ENCODE measurements around the gene CYP26B1. TPM values are rescaled to one million over a fixed set of nuclear protein-coding genes. Genes with fewer than 3 reads are reported as not detected.

Gene CYP26B1
- total RNA-seq, 1 experiment from 2014 or later = not detected

DNA sequence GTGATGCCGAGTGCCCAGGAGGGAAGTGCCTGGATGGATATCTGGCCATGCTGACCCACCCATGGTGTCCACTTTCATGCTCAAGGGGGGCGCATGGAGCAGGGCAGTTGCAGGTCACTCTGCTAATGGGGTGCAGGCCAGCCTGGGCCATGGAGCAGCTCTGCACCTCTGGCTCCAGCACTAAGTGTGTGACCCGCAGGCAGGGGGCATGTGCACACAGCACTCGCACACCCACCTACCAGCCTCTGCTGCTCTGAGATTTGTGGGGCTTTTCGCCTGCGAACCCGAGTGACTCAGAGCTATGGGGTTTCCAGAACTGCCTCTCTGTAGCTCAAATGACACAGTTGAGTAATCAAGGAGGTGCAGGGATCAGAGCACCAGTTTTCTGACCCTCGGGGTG lies 66.2 kb downstream of the CYP26B1 start:
- Histone ChIP-seq H4K20me1 (ENCODE audit: insufficient read depth, low read depth, low read length) (no peaks in the 10 kb centered on the region), H3K9me3 (ENCODE audit: low read length) (no peaks in the 10 kb centered on the region), H3K27me3 (ENCODE audit: low read length) (no peaks in the 10 kb centered on the region), H3K4me2 (ENCODE audit: low read depth, low read length, poor library complexity, severe bottlenecking) (no peak overlapping the region), H3K4me1 (ENCODE audit: low read length) (no peaks in the 10 kb centered on the region), H3K79me2 (ENCODE audit: low read length) (no peaks in the 10 kb centered on the region), H3K9me2 (replicated peaks; ENCODE audit: insufficient read depth, low read length) (no peaks in the 10 kb centered on the region), H3K27ac (ENCODE audit: low read length) (no peak overlapping the region), H2AFZ (ENCODE audit: low read length) (no peak overlapping the region), H3K9ac (ENCODE audit: low read length) (no peak overlapping the region), H3K36me3 (ENCODE audit: insufficient read depth, low read length) (no peaks in the 10 kb centered on the region), H3K4me3 (ENCODE audit: low read length) (no peak overlapping the region)
- DNase-seq = no peak

GRCh38 chr2:72080286-72081145 lies 67.1 kb downstream of the CYP26B1 start:
- Histone ChIP-seq H3K9me2 (replicated peaks; ENCODE audit: insufficient read depth, low read length) (no peaks in the 10 kb centered on the region), H3K4me3 (ENCODE audit: low read length) (no peak overlapping the region)

More at GRCh38 chr2:72080286-72081145, 67.1 kb downstream of the CYP26B1 start:
- Histone ChIP-seq H4K20me1 (ENCODE audit: insufficient read depth, low read depth, low read length) (no peaks in the 10 kb centered on the region), H2AFZ (ENCODE audit: low read length) (no peak overlapping the region), H3K4me1 (ENCODE audit: low read length) (no peaks in the 10 kb centered on the region), H3K9ac (ENCODE audit: low read length) (no peak overlapping the region), H3K4me2 (ENCODE audit: low read depth, low read length, poor library complexity, severe bottlenecking) (no peak overlapping the region), H3K27me3 (ENCODE audit: low read length) (no peaks in the 10 kb centered on the region; the same call in 1 of the 2 replicates), H3K36me3 (ENCODE audit: insufficient read depth, low read length) (no peaks in the 10 kb centered on the region), H3K79me2 (ENCODE audit: low read length) (no peaks in the 10 kb centered on the region), H3K27ac (ENCODE audit: low read length) (no peak overlapping the region), H3K9me3 (ENCODE audit: low read length) (no peaks in the 10 kb centered on the region)
- DNase-seq = no peak
